Astrocyte of the hippocampus (primary cell): ENCODE measurements around the gene CHURC1.
A peak's percentile ranks its signal among the peaks of the same experiment; 100 is the strongest.

Experiments used
- DNase-seq: peaks from one replicate; pipeline ENCODE4 v3.0.0; 2011; ENCODE audit warnings: low read depth, low spot score

The CHURC1 gene

GRCh38 chr14:64914237-64915028 lies at the start of gene CHURC1:
CHURC1 (plus strand) TSS chr14:64914455; CDS start chr14:64914496, 41 bp downstream.
- DNase-seq = peak; percentile 99

- no peak for DNase-seq
Measured at GRCh38 chr14:64865109-64865508, 49.1 kb upstream of the CHURC1 start.

- no peak for DNase-seq
Measured at GRCh38 chr14:64865992-64866391, 48.3 kb upstream of the CHURC1 start.

- DNase-seq = no peak
Measured at GRCh38 chr14:64867182-64867581, 47.1 kb upstream of the CHURC1 start.

GRCh38 chr14:64868379-64868778 lies 45.9 kb upstream of the CHURC1 start:
- DNase-seq = no peak

- no peak for DNase-seq
Measured at GRCh38 chr14:64868841-64869240, 45.4 kb upstream of the CHURC1 start.

- no peak for DNase-seq
Measured at GRCh38 chr14:64870160-64870559, 44.1 kb upstream of the CHURC1 start.

GRCh38 chr14:64871344-64871743 lies 42.9 kb upstream of the CHURC1 start:
- no peak for DNase-seq

- DNase-seq = no peak
Measured at GRCh38 chr14:64873506-64874219, 40.6 kb upstream of the CHURC1 start.

- DNase-seq = no peak
Measured at GRCh38 chr14:64875350-64875749, 38.9 kb upstream of the CHURC1 start.

GRCh38 chr14:64877846-64878245 lies 36.4 kb upstream of the CHURC1 start:
- DNase-seq = no peak

- DNase-seq = no peak
Measured at GRCh38 chr14:64878837-64879634, 35.2 kb upstream of the CHURC1 start.

- DNase-seq = peak; percentile 18
Measured at GRCh38 chr14:64879635-64880220, 34.5 kb upstream of the CHURC1 start, which contains the start of gene SPTB. SPTB (minus strand) TSS chr14:64879907; CDS start chr14:64823094, 56,813 bp downstream.

GRCh38 chr14:64880221-64881121 lies 33.8 kb upstream of the CHURC1 start:
- DNase-seq = peak; percentile 33

GRCh38 chr14:64885559-64885958 lies 28.7 kb upstream of the CHURC1 start:
- DNase-seq = no peak

- no peak for DNase-seq
Measured at GRCh38 chr14:64889352-64889751, 24.9 kb upstream of the CHURC1 start.

- no peak for DNase-seq
Measured at GRCh38 chr14:64891173-64891838, 22.9 kb upstream of the CHURC1 start.

- peak; percentile 71 for DNase-seq
Measured at GRCh38 chr14:64891839-64892375, 22.3 kb upstream of the CHURC1 start.

GRCh38 chr14:64899958-64900357 lies 14.3 kb upstream of the CHURC1 start:
- no peak for DNase-seq

GRCh38 chr14:64906022-64906421 lies 8.2 kb upstream of the CHURC1 start:
- no peak for DNase-seq
